Endothelial cell of umbilical vein (primary cell): ENCODE results near the gene ZC3H13. TPM values are rescaled to one million over a fixed set of nuclear protein-coding genes. Genes with fewer than 3 reads are reported as not detected.

Source experiments
- BruUV-seq: library from RNA; stranded (reverse); fragments of 400-500 nt; replicated peaks from 2 replicates; lab custom pipeline; 2021; lab: Mats Ljungman, UMichigan
- CTCF ChIA-PET: fragments of 300-600, 350-600 bp; sonication (Branson Sonifier 250); formaldehyde crosslinking; loops from one replicate; lab custom pipeline; 2021; ENCODE audit warnings: antibody characterized with exemption, inconsistent platforms; lab: Charles Lee
- POLR2A ChIA-PET: fragments of 300-600, 350-600 bp; sonication (Branson Sonifier 250); formaldehyde crosslinking; loops from one replicate; lab custom pipeline; 2021; ENCODE audit warnings: antibody characterized with exemption, inconsistent platforms; lab: Charles Lee
- DNase-seq: peaks from one replicate; pipeline ENCODE4 v3.0.0-alpha.2; 2011; ENCODE audit warnings: low read depth, low spot score
- FAIRE-seq: peaks from 2 replicates; lab custom pipeline; 2011; peaks lifted over from hg19 to GRCh38; lab: Jason Lieb, UNC
- H2AFZ ChIP-seq: 2 replicates; pipeline ENCODE4 v1.6.0; 2012; ENCODE audit warnings: low read depth, low read length, control low read depth, inconsistent platforms
- H3K27ac ChIP-seq: 2 replicates; pipeline ENCODE4 v1.5.1; 2011; ENCODE audit warnings: low read depth, mild to moderate bottlenecking, control low read depth, low read length, moderate library complexity; ENCODE audit not compliant: insufficient read depth
- H3K27me3 ChIP-seq, 2 experiments: 2 replicates each; pipeline versions ENCODE4 v1.6.0 to v1.6.1; 2011; ENCODE audit warnings: low read length in 2 of 2, mixed read lengths in 1 of 2; ENCODE audit not compliant: control insufficient read depth in 2 of 2, insufficient read depth in 2 of 2
- H3K36me3 ChIP-seq, 2 experiments: 2 replicates in 1 of 2; 3 replicates in 1 of 2; pipeline ENCODE4 v1.5.1; 2011; ENCODE audit warnings: low read length in 2 of 2, mild to moderate bottlenecking in 1 of 2, moderate library complexity in 1 of 2; ENCODE audit not compliant: control insufficient read depth in 2 of 2, insufficient read depth in 2 of 2; ENCODE audit errors: extremely low read depth in 1 of 2
- H3K4me1 ChIP-seq: 3 replicates; pipeline ENCODE4 v1.5.1; 2011; ENCODE audit warnings: mild to moderate bottlenecking, low read length; ENCODE audit not compliant: control insufficient read depth, insufficient read depth; ENCODE audit errors: extremely low read depth
- H3K4me2 ChIP-seq: 2 replicates; pipeline ENCODE4 v1.6.1; 2011; ENCODE audit warnings: low read length, control low read depth, mixed read lengths; ENCODE audit not compliant: insufficient read depth
- H3K4me3 ChIP-seq, 3 experiments: fragments of 200-600 bp in 1 of 3; sonication (generic), shearing (Covaris generic) in 1 of 3; replicated peaks in 1 of 3; 2 replicates each; pipeline ENCODE4 v1.5.1; 2011 to 2016; ENCODE audit warnings: control low read depth in 3 of 3, low read length in 3 of 3, mild to moderate bottlenecking in 2 of 3, inconsistent platforms in 1 of 3, low read depth in 1 of 3, moderate library complexity in 1 of 3; ENCODE audit not compliant: insufficient read depth in 1 of 3
- H3K79me2 ChIP-seq: 2 replicates; pipeline ENCODE4 v1.6.0; 2012; ENCODE audit warnings: low read length, inconsistent platforms; ENCODE audit not compliant: control insufficient read depth, insufficient read depth
- H3K9ac ChIP-seq: replicated peaks from 2 replicates; pipeline ENCODE3; 2011; ENCODE audit warnings: low read length, control low read depth; ENCODE audit not compliant: insufficient read depth; ENCODE audit errors: extremely low read depth
- H3K9me1 ChIP-seq: replicated peaks from 3 replicates; pipeline ENCODE4 v1.6.0; 2011; ENCODE audit warnings: mild to moderate bottlenecking, low read length; ENCODE audit not compliant: control insufficient read depth, insufficient read depth; ENCODE audit errors: extremely low read depth
- H3K9me3 ChIP-seq: replicated peaks from 2 replicates; pipeline ENCODE4 v1.5.1; 2012; ENCODE audit warnings: low read length, inconsistent platforms; ENCODE audit not compliant: control insufficient read depth, insufficient read depth
- H4K20me1 ChIP-seq: replicated peaks from 2 replicates; pipeline ENCODE3; 2011; ENCODE audit warnings: mild to moderate bottlenecking, low read length; ENCODE audit not compliant: control insufficient read depth, insufficient read depth; ENCODE audit errors: extremely low read depth
- EZH2 ChIP-seq: IDR thresholded peaks from 2 replicates; pipeline ENCODE4 v1.6.1; 2012; ENCODE audit warnings: borderline replicate concordance, low read depth, mild to moderate bottlenecking, moderate library complexity, low read length, inconsistent platforms; ENCODE audit not compliant: severe bottlenecking
- FOS ChIP-seq: IDR thresholded peaks from 2 replicates; pipeline ENCODE4 v1.6.1; 2011; ENCODE audit warnings: mild to moderate bottlenecking, low read length, moderate library complexity, borderline replicate concordance; ENCODE audit not compliant: insufficient read depth
- GATA2 ChIP-seq: IDR thresholded peaks from 2 replicates; pipeline ENCODE4 v1.7.0; 2011; ENCODE audit warnings: low read depth, mild to moderate bottlenecking, moderate library complexity, mixed read lengths, low read length; ENCODE audit not compliant: insufficient read length, insufficient read depth
- JUN ChIP-seq: IDR thresholded peaks from 2 replicates; pipeline ENCODE4 v1.6.1; 2011; ENCODE audit warnings: borderline replicate concordance, low read depth; ENCODE audit not compliant: insufficient read length, insufficient read depth
- MYC ChIP-seq: IDR thresholded peaks from one replicate; pipeline ENCODE4 v1.6.1; 2011; ENCODE audit warnings: mild to moderate bottlenecking, low read depth, low read length
- POLR2A ChIP-seq: IDR thresholded peaks from 2 replicates; pipeline ENCODE4 v1.6.1; 2012; ENCODE audit warnings: low read depth, mild to moderate bottlenecking, control low read depth, low read length
- POLR2AphosphoS5 ChIP-seq: IDR thresholded peaks from 2 replicates; pipeline ENCODE4 v1.6.1; 2012; ENCODE audit warnings: low read depth, mild to moderate bottlenecking, control low read depth, low read length, moderate library complexity; ENCODE audit not compliant: insufficient read depth
- dilution Hi-C: fragments of 300-500 bp; cut with MboI; formaldehyde crosslinking; loops from one replicate; pipeline ENCODE4 v1.15.0; 2019; ENCODE audit warnings: low sequenced_read_pairs; ENCODE audit not compliant: extremely low pct_ligation_motif_present
- intact Hi-C: fragments of 100-400 bp; cut with micrococcal nuclease; formaldehyde crosslinking; loops from one replicate; pipeline ENCODE4 v1.10.0; 2022
- polyA plus RNA-seq, 4 experiments: library from polyadenylated mRNA; depleted of rRNA in 3 of 4; stranded (reverse) in 3 of 4; unstranded in 1 of 4; fragments of >200 nt; gene quantifications; 2 replicates each; pipeline versions ENCODE4 v1.2.1 to v1.2.3, GENCODE V29; 2011 to 2012; ENCODE audit warnings: missing spikeins in 1 of 4
- total RNA-seq: library from RNA; stranded (reverse); gene quantifications from 2 replicates; pipeline ENCODE4 v1.2.3, GENCODE V29; 2021
- TF ChIP-seq, protein P1 (sequence below): IDR thresholded peaks from 2 replicates; pipeline ENCODE4 v1.6.1; 2011; ENCODE audit not compliant: insufficient read depth, insufficient read length
- TF ChIP-seq, protein P2 (sequence below), 2 donors: IDR thresholded peaks; 1 replicate in 1 of 2; 2 replicates in 1 of 2; pipeline ENCODE4 v1.5.1; 2011; ENCODE audit warnings: low read length in 2 of 2, mild to moderate bottlenecking in 2 of 2, moderate library complexity in 2 of 2, control low read depth in 1 of 2, inconsistent platforms in 1 of 2, low read depth in 1 of 2; ENCODE audit not compliant: insufficient read depth in 1 of 2; ENCODE audit errors: extremely low read depth in 1 of 2

ZC3H13 gene
- total and polyA plus RNA-seq, 2 donors (not counting 3 experiments of a cell fraction or from before 2014, with no cell fraction given): 3.8 to 36.6 TPM

GRCh38 chr13:46010148-46010547 lies 42.4 kb downstream of the ZC3H13 start:
- no peak for DNase-seq
- ChIA-PET CTCF (interaction anchor here (0.5 to 2.0 kb wide), 4 partner anchors 110 to 203 kb away, joined by 3 to 8 read pairs (median 5); no protein-coding TSS in a partner anchor), POLR2A (no interaction called here)
- no peak overlapping the region for H2AFZ ChIP-seq
- no peak overlapping the region for H3K9ac ChIP-seq
- H3K9me1 ChIP-seq: no peaks in the 10 kb centered on the region
- peaks cover 0 to 3% of the 10 kb centered on the region in 2 experiments for H3K36me3 ChIP-seq
- no peak for TF ChIP-seq GATA2
- TF ChIP-seq POLR2AphosphoS5: no peak
- dilution Hi-C loops (no loop called here), intact Hi-C loops (no loop called here)
- no TSS peak for BruUV-seq
- no peaks in the 10 kb centered on the region for H3K79me2 ChIP-seq
- H3K27ac ChIP-seq: no peak overlapping the region
- no peak overlapping the region for H3K4me3 ChIP-seq
- no peaks in the 10 kb centered on the region for H3K9me3 ChIP-seq
- no peaks in the 10 kb centered on the region for H3K27me3 ChIP-seq
- H3K4me2 ChIP-seq: no peak overlapping the region
- H4K20me1 ChIP-seq: no peaks in the 10 kb centered on the region
- peaks cover 2% of the 10 kb centered on the region for H3K4me1 ChIP-seq
- no peak for FAIRE-seq

DNA sequence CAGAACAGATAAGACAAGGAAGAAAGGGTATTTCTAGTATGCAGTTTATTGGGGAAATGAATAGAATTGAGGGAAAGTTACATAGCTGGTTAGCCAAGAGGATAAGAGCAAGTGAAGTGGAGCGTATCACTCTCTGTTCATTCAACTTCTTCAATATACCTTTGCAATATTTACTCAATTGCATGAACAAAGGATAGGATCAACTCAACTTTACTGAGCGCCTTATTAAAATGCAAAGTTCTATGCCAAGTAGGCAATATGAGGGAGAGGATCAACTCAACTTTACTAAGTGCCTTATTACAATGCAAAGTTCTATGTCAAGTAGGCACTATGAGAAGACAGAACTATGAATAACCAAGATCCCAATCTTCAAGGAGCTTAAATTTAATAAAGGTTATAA lies 43.9 kb downstream of the ZC3H13 start:
- Histone ChIP-seq H3K27ac (no peak overlapping the region), H3K4me3 (no peak overlapping the region), H3K36me3 (peaks cover 0 to 3% of the 10 kb centered on the region in 2 experiments), H2AFZ (no peak overlapping the region), H3K9ac (no peak overlapping the region), H3K4me1 (peaks cover 2% of the 10 kb centered on the region), H3K9me3 (no peaks in the 10 kb centered on the region), H4K20me1 (no peaks in the 10 kb centered on the region), H3K4me2 (no peak overlapping the region), H3K9me1 (no peaks in the 10 kb centered on the region), H3K79me2 (no peaks in the 10 kb centered on the region), H3K27me3 (no peaks in the 10 kb centered on the region)
- dilution Hi-C loops: no loop called here
- FAIRE-seq (no peak), DNase-seq (no peak)
- CTCF ChIA-PET: no interaction called here
- POLR2A ChIA-PET: no interaction called here
- intact Hi-C loops: no loop called here
- no TSS peak for BruUV-seq
- TF ChIP-seq MYC: no peak
- no peak for TF ChIP-seq GATA2
- TF ChIP-seq, protein P1, sequence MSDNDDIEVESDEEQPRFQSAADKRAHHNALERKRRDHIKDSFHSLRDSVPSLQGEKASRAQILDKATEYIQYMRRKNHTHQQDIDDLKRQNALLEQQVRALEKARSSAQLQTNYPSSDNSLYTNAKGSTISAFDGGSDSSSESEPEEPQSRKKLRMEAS: no peak
- no peak for TF ChIP-seq JUN
- no peak for TF ChIP-seq POLR2A
- no peak for TF ChIP-seq POLR2AphosphoS5
- TF ChIP-seq FOS: no peak
- TF ChIP-seq EZH2: no peak
- TF ChIP-seq, protein P2, sequence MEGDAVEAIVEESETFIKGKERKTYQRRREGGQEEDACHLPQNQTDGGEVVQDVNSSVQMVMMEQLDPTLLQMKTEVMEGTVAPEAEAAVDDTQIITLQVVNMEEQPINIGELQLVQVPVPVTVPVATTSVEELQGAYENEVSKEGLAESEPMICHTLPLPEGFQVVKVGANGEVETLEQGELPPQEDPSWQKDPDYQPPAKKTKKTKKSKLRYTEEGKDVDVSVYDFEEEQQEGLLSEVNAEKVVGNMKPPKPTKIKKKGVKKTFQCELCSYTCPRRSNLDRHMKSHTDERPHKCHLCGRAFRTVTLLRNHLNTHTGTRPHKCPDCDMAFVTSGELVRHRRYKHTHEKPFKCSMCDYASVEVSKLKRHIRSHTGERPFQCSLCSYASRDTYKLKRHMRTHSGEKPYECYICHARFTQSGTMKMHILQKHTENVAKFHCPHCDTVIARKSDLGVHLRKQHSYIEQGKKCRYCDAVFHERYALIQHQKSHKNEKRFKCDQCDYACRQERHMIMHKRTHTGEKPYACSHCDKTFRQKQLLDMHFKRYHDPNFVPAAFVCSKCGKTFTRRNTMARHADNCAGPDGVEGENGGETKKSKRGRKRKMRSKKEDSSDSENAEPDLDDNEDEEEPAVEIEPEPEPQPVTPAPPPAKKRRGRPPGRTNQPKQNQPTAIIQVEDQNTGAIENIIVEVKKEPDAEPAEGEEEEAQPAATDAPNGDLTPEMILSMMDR (IDR thresholded peaks at IDR 0.05; ENCODE audit: extremely low read depth in 1 of 2, insufficient read depth in 1 of 2, low read depth in 1 of 2, low read length in 2 of 2): no peak
